B cell (primary cell): ENCODE measurements around the gene MEIS2.

Source experiments
- EZH2 ChIP-seq: IDR thresholded peaks from 2 replicates; pipeline ENCODE4 v1.6.1; 2012; ENCODE audit warnings: borderline replicate concordance, low read depth, mild to moderate bottlenecking, moderate library complexity, low read length; ENCODE audit not compliant: insufficient read depth, poor library complexity, severe bottlenecking
- TF ChIP-seq, protein P1 (sequence below): fragments of 200-600 bp; IDR thresholded peaks from one replicate; pipeline ENCODE4 v1.8.0; 2022; ENCODE audit warnings: antibody characterized with exemption, mild to moderate bottlenecking

DNA sequence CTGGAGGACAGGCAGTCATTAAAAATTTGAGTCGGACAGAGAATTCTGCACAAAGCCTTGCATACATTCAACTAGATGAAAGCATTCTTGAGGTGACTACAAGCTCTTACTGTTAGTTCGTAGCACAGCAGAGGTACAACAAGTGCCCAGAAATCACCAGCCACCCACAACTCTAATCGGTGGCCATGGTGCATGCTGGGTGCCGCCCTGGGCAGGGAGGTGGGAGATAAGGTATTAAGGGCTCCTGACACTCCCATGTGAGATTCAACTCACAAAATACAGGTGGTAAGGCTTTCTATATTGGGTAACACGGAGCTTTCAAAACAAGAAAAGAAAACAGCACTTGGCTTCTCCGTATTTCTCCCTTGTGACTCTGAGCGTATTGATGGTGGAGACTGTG is 66.0 kb downstream of the MEIS2 start:
- TF ChIP-seq, protein P1, sequence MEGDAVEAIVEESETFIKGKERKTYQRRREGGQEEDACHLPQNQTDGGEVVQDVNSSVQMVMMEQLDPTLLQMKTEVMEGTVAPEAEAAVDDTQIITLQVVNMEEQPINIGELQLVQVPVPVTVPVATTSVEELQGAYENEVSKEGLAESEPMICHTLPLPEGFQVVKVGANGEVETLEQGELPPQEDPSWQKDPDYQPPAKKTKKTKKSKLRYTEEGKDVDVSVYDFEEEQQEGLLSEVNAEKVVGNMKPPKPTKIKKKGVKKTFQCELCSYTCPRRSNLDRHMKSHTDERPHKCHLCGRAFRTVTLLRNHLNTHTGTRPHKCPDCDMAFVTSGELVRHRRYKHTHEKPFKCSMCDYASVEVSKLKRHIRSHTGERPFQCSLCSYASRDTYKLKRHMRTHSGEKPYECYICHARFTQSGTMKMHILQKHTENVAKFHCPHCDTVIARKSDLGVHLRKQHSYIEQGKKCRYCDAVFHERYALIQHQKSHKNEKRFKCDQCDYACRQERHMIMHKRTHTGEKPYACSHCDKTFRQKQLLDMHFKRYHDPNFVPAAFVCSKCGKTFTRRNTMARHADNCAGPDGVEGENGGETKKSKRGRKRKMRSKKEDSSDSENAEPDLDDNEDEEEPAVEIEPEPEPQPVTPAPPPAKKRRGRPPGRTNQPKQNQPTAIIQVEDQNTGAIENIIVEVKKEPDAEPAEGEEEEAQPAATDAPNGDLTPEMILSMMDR, result no peak
- TF ChIP-seq EZH2, result no peak
